Inferior parietal cortex (tissue), 1 donor: ENCODE measurements around the gene RMDN2.
A peak's percentile ranks its signal among the peaks of the same experiment; 100 is the strongest.
"Not testable (repeated sequence)": the region's sequence is repeated elsewhere in the genome, so short reads cannot be mapped to it uniquely, and the experiment has no call there.

Experiments
- DNase-seq: peaks from one replicate; pipeline ENCODE4 v3.0.0-alpha.2; 2016; ENCODE audit errors: extremely low spot score

Gene RMDN2

DNA sequence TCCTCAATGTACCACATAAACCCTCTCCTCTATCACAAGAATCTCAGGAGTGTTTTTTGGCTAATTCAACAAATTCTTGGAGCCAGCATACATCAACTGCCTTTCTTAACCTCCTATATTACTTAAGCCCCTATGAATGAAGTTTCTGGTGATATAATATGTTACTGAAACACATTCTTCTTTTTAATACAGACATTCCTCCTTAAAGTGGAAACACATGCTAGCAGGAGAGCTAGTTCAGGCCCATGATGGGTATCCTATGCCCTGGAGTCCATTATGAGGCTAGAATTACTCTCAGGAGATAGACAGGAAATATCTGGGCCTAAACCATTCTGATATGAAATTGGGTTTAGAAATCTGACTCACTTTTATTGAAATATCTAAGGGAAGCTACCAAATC is 26.6 kb upstream of the RMDN2 start:
- DNase-seq = no peak

DNA sequence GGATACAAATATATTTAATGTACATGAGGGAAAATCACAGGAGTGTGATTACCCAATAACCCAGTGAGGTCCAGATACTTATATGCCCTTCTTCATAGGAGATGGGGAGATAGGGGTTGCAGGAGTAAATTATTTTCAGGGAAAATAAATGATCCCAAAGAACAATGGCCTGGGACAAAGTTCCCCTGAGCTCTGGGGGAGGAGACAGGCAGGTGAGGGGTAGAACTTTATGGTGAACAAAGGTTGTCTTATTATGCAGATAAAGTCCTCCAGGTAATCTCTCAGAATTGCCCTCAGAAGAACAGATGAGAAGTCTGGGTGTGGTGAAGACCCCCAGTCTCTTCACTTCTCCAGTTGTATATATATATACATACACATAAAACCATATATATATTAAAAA is 22.1 kb upstream of the RMDN2 start:
- no peak for DNase-seq

DNA sequence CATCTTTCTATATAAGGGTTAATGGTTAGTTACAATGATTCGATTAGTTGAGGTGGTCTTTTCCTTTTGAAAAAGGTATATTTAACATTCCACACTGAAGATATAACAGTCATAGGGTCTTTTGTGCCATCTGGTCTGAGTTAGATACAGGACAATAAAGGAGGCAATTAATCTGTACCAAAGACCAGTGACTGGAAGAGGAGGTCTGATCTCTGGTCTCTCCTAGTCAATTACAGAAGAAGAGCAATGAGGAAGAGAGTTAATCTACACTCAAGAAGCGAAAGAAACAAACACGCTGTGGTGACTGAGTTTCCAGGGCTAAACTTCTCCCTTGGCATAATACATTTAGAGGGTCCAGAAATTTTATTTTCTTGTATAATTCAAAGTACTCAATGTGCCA is 20.7 kb upstream of the RMDN2 start:
- no peak for DNase-seq

DNA sequence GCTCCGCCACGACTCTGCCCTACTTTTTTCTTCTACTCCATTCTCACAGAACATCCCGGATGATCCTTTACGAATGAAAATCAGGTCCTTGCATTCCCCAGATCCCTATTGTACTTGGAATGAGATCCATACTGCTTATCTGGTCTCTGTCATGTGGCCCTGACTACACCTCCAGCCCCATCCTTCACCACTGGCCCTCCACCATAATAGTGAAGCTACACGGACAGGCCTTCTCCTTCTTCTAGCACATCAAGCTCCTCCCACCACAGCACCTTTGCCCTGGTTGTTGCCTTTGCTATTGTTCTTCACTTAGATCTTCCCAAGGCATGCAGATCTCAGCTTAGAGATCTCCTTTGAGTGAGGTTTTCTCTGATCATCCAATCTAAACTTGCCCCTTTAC is 20.1 kb upstream of the RMDN2 start:
- DNase-seq = no peak

DNA sequence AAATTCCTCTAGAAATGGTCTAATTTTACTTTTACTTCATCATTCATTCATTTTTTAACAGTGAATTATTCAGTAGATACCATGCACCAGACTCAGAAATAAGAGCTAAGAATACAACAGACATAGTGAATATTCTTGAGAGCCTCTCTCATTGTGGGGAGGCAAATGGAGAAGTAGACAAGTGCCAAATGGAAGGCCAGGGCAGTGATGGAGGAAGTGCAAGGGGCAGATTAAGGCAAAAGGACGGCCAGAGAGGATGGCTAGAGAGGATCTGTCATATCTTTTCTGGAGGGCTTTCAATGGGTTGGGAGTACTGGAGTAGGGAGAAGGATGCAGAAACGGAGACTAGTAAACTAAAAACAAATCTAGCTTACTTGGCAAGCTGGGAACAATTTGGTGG is 19.0 kb upstream of the RMDN2 start:
- DNase-seq = no peak

DNA sequence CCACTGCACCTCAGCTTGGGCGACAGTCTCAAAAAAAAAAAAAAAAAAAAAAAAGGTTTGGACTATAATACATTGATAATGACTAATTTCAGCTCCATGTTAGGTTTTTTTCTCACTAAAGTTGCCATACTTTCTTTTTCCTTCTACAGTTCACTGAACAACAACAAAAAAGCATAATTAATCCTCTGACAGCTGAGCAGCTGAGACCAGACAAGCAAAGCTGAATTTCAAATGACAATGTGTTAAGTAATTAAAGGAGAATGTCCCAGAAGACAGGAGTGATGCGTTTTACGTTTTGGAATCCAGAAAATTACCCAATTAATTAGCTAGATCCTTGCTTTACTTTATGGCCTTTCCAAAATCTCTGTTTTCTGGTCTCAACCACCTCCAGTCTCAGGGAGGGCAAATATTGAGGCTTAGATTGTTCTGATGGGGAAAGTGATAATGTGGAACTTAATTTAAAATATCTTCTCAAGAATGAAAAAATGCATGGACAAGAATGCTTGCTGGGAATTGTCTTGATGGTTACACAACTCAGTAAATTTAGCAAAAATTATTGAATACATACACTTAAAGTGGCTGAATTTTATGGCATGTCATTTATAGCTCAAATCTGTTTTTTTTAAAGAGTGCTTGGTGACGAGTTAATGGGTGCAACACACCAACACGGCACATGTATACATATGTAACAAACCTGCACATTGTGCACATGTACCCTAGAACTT is 17.4 kb upstream of the RMDN2 start:
- DNase-seq = no peak

DNA sequence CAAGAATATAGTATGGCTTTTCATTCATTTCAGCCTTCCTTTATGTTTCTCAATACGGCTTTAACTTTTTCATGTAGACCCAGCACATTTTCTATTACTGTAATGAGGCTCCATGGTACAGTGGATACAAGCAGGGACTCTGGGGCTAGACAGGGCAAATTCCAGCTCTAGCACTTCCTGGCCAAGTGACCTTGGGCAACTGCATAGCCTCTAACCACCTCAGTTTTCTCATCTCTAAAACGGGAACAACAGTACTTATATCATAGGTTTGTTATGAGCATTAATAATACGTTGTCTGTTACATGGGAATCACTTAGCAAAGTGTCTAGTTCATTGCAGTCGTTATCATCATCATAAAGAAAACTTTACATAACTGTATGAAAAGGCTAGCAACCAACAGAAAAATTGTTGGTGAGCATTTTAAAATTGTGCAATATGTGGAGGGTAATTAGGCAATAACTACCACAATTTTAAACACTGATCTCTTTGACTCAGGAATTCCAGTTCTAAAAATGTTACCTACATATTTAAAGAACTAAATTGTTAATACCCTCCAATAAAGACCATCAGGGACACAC is 13.7 kb upstream of the RMDN2 start:
- no peak for DNase-seq

DNA sequence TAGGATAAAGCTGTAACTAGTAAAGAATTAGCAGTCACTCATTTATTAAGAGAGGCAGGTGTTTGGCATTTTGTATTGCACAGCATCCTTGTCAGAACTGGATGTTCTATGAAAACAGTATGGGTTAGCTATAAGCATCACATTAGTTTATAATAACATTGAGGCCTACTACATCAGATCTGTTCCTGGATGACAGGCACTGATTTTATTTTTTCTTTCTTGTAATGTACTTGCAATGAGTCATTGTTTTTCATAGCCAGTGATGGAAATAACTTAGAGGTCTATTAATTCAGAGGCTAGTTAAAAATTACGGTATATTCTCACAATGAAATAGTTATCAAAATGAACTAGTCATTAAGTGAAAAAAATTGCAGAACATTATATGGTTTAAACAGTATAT is 13.0 kb upstream of the RMDN2 start:
- no peak for DNase-seq

DNA sequence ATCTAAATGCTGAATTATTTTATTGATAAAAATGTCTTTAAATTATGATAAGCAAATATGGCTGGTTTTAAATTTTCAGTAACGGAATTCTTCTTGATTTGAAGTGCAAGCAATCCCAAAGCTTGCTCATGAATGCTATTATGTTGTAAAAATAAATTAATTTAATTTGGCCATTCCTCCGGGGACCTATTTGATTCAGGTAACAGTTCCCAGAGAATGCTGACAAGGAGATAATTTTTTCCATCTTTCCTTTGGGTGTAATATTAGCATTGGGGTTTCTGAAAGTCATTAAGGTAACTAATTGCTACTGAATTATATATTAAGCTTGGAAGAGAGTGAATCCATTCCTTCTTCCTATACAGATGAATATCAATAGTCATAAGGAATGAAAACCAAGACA is 12.5 kb upstream of the RMDN2 start:
- DNase-seq = no peak

DNA sequence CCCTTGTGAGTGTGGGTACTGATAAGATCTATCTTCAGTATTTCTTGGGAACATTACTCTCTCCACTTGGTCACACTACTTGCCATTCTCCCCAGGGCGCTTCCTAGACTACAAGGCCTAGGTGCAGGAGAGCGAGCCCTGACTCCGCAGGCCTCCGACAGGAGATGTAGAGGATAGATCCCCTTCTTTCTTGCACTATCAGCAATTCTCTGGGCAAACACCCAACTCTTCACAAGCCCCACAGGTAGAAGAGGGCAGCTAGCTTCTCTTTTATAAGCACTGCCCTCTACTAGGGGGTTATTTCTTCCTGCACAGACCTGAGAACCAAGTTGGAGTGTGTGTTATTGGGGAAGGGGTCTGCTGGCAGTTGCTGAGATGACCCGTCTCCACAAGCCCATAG is 10.7 kb upstream of the RMDN2 start:
- no peak for DNase-seq

DNA sequence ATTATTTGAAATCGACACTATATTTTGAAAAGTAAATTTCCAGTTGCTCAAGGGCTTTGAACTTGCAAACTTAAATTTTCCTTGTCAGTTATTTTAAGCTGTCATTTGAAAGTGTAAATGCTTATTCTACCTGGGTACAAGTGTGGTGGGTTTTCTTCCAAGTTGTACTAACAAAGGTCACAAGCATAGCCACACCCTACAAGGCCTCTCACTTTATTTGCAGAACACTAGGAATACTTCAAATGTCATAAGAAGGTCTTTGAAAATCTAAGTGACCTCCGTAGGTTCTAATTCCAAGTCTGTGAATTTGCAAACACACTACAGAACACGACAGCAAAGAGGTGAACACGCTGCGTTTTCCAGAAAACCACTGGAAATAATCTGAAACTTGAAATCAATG is 9.3 kb upstream of the RMDN2 start:
- no peak for DNase-seq

DNA sequence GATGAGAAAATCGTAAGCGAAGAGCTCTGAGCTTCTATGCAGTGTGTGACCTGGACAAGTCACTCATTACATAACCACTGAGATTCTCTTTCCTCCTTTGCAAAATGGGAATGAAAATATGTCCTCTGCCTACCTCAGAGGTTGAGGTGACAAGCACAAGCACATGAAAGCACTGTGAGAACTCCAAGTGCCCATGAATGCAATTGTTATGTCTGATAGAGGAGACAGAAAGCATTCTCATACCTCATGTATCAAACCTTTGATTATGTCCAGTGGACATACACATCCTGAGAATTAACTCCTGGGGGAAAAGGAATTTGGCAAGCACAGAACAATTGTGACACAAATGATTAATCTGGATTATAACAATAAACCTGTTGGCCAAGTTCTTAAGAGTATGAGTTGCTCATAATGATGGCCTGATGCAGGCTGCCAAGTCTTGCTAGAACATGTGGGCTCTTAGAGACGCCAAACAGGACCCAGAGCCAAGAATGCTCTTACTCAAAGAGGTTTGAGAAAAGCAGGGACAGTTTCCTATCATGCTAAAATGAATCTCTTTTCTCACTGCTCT is 8.5 kb upstream of the RMDN2 start:
- peak; percentile 60 for DNase-seq

DNA sequence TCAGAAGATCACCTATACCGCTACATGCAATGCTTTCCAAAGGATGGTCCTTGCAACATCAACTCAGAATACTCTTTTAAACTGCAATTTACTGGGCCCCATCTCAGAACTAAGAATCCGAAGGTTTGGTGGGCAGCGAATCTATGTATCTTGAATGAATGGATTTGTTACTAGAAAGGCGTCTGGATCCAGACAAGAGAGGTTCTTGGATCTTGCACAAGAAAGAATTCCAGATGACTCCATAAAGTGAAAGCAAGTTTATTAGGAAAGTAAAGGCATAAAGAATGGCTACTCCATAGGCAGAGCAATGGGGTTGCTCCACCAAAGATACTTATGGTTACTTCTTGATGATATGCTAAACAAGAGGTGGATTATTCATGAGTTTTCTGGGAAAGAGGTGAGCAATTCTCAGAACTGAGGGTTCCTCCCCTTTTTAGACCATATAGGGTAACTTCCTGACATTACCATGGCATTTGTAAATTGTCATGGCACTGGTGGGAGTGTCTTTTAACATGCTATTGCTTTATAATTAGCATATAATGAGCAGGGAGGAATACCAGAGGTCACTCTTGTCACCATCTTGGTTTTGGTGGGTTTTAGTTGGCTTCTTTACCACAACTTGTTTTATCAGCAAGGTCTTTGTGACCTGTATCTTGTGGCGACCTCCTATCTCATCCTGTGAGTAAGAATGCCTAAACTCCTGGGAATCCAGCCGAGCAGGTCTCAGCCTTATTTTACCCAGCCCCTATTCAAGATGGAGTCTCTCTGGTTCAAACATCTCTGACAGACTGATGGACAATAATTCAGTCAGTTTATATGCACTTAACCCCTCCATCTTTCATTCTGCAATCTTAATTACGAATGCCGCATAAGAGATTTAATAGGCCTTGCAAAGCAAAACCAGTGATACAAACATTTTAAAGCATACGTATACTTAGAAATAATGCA is 7.5 kb upstream of the RMDN2 start:
- DNase-seq = no peak

DNA sequence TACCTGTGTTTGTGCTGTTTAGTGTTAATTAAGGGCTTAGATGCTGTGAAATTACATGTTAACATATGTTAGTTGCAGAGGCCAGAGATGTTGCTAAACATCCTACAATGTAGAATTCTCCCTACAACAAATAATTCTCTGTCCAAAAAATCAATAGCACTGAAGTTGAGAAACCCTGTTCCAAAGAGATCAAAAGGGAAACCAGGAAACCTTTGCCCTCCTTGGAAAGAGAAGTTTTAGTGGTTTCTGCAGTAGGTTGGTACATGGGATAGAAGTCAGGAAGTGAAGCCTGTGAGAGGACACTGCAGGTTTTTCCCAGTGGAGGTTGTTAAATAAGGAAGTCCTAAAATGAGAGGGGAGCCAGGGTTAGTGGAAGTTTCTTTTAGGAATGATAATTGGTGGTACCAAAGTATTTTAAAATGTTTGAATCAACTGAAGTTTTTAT is 6.3 kb upstream of the RMDN2 start:
- no peak for DNase-seq

DNA sequence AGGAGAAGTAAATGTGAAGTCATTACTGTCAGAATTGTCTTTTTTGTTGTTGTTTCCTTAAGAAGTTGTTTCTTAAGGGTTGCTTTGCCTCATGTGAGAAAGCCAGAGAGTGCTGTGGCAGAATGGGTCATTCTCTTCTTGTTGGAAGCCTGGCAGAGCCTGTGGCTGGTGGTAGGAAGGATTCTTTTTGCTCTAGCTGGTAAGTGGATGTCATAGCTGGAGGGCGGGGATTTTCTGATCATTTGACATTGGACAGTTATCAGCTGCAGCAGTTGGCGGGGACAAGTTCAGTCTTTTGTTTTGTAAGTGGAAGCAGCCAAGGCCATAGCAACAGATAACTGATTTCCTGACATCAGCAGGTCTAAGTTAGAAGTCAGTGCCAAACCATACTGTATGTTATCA is 5.5 kb upstream of the RMDN2 start:
- DNase-seq = no peak

DNA sequence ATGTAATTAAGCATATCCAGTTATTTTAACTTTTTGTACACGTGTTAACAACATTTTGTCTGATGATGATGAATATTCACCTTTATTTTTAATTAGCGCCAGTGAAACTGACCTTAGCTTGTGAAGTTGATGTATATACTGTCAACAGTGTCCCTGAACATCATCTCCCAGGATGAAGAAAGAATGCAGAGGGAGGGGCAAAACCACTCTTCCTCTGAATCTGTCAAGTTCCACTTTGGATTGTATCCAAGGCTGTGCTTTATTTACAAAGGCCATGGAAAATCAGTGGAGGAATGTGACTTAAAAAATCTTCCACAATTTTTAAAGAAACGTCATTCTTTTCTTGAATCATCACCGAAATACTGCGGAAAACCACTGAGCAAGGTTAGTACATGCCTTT is 4.5 kb upstream of the RMDN2 start:
- no peak for DNase-seq

DNA sequence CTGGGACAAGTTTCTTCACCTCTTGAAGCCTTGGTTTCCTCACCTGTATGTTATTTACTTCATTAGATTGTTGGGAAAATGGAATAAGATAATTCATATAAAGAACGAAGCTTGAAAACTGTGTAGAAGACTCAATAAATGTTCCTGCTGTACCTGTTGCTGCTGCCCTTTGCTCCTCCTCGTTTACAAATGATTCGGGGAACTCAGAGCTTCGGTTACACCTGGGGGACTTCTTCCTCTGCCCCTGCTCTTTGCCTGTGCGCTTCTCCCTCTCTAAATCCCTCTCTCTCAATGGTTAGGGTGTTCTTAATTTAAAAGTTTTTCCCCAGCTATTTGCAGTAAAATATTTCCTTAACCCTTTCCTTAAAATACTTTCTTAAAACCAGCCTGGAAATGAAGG is 3.3 kb upstream of the RMDN2 start:
- DNase-seq = no peak

DNA sequence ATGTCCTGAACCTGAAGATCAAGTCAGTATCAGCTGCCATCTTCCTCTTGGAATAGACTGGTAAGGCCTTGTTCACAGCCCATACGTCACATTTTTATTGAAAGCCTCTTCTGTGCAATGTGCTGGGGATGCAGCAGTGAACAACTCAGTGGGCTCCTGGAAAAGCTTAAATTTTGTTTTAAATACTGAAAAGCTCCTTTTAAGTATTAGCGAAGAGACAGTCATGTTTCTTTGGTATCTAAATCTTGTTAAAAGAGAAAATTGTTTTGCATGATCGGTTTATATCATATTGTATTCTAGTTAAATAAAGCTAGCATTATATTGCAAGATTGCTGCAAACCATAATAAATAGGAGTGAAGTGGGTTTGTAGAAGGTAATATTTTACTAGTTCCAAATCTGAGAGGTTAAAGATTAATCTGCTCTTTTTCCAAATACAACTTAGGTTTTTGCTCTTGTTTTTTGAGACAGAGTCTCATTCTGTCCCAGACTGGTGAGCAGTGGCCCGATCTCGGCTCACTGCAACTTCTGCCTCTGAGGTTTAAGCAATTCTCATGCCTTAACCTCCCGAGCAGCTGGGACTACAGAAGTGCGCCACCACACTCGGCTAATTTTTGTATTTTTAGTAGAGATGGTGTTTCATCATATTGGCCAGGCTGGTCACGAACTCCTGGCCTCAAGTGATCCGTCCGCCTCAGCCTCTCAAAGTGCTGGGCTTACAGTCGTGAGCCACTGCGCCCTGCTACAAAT is 1.6 kb upstream of the RMDN2 start:
- no peak for DNase-seq

DNA sequence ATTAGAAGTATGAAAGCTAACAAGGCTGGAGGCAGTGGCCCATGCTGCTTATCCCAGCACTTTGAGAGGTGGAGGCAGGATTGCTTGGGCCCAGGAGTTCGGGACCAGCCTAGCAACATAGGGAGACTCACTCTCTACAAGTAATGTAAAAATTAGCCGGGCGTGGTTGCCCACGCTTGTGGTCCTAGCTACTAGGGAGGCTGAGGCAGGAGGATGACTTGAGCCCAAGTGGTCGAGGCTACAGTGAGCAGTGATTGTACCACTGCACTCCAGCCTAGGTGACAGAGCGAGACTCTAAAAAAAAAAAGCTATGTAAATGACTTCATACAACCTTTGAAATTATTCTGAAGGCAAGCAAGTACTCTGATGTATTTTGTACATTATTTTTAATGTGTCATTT is 1.5 kb downstream of the RMDN2 start:
- no peak for DNase-seq

DNA sequence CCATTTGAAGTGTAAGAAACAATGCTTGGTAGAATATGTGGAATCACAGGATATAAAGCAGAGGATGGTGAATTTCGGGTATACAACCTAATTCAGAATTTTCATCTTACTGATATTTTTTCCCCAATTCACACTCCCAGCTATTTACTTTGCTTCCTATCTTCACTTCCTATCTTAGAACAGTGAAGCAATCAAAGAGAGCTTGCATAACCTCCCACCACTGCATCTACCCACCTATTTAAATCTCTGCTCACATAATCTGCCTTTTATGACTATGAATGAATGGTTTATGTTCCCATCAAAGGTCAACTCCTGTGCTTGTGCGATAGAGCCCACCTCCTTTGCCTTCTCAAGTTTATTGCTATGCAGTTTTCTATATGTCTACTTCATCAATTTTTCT is 3.3 kb downstream of the RMDN2 start:
- no peak for DNase-seq

DNA sequence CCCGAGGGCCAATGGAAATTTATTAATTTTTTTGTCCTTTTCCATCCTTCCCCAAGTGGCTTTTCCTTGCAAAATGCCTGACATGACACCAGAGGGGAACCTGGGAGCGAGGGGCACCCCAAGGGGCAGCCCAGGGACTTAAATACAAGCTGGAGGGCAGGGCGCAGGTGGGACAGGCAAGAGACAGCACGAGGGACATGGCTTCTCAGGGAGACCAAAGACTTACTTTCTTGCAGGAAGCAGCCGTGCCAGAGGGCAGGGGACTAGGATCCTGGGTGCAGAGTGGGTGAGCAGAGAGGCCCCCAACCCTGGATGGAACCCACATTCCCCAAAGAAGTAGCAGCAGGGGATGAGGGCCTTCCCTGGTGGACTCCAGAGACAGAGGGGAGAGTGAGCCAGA is 5.3 kb downstream of the RMDN2 start:
- not testable (repeated sequence) for DNase-seq

DNA sequence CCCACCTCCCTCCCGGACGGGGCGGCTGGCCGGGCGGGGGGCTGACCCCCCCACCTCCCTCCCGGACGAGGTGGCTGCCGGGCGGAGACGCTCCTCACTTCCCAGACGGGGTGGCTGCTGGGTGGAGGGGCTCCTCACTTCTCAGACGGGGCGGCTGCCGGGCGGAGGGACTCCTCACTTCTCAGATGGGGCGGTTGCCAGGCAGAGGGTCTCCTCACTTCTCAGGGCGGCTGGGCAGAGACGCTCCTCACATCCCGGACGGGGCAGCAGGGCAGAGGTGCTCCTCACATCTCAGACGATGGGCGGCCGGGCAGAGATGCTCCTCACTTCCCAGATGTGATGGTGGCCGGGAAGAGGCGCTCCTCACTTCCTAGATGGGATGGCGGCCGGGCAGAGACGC is 7.8 kb downstream of the RMDN2 start:
- not testable (repeated sequence) for DNase-seq
